Measurements from ENCODE around the gene FMN1.

Gene FMN1

DNA sequence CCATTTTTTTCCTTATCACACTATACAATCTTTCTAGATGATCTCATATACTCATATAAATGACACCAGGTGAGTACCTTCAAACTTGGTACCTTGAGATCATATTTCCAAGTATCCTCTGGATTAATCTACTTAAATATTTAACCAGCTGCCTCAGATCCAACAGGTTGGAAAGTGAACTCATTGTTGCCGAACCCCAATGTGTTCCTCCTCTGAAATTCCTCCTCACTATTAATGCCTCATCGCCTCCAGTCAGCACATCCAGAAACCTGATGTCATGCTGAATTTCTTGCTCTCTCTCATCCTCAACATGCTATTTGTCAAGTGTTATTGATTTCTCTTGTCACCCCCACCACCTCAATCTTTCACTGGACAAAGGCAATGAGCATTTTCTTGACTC is 221.8 kb downstream of the FMN1 start:
- H3K4me3 ChIP-seq (ENCODE audit: low read depth in 1 of 2, low read length in 2 of 2): no peak overlapping the region
- H3K9ac ChIP-seq (ENCODE audit: low read depth in 1 of 2, low read length in 2 of 2): no peak overlapping the region
- no peaks in the 10 kb centered on the region for H3K36me3 ChIP-seq (ENCODE audit: control insufficient read depth in 1 of 2, insufficient read depth in 2 of 2, low read length in 2 of 2)
- H3K27me3 ChIP-seq (ENCODE audit: control insufficient read depth in 1 of 2, insufficient read depth in 2 of 2, low read length in 2 of 2): no peaks in the 10 kb centered on the region
- no peak overlapping the region for H3K27ac ChIP-seq (ENCODE audit: low read depth, low read length)
- H3K9me3 ChIP-seq (ENCODE audit: control insufficient read depth in 1 of 2, low read length in 2 of 2): no peaks in the 10 kb centered on the region
- H3K4me1 ChIP-seq (ENCODE audit: control insufficient read depth in 1 of 2, insufficient read depth in 2 of 2, low read length in 2 of 2): no peaks in the 10 kb centered on the region

DNA sequence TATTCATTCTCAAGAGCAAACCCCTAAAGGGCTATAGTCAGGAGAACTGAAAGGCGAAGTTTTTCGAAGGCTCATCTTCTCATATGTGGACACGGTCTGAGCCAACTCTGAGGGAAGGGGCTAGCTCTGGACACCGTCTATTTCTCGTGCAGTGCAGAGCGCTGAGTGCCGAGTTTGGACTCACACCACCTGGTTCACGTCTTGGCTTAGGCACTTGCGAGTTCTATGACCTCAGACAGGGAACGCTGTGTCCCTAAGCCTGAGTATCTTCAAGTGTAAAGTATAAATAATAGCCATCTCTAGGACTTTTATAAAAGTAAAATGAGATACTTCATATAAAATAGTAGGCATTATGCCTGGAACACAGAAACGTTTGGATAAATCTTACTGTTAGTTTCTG is 223.7 kb downstream of the FMN1 start:
- Histone ChIP-seq H3K36me3 (ENCODE audit: control insufficient read depth in 1 of 2, insufficient read depth in 2 of 2, low read length in 2 of 2) (peaks cover 0 to 3% of the 10 kb centered on the region in 2 donors), H3K9me3 (ENCODE audit: control insufficient read depth in 1 of 2, low read length in 2 of 2) (no peaks in the 10 kb centered on the region), H3K9ac (ENCODE audit: low read depth in 1 of 2, low read length in 2 of 2) (no peak overlapping the region), H3K27ac (ENCODE audit: low read depth, low read length) (no peak overlapping the region), H3K4me1 (ENCODE audit: control insufficient read depth in 1 of 2, insufficient read depth in 2 of 2, low read length in 2 of 2) (no peaks in the 10 kb centered on the region), H3K4me3 (ENCODE audit: low read depth in 1 of 2, low read length in 2 of 2) (no peak overlapping the region), H3K27me3 (ENCODE audit: control insufficient read depth in 1 of 2, insufficient read depth in 2 of 2, low read length in 2 of 2) (no peaks in the 10 kb centered on the region)

GRCh38 chr15:32967521-32967920 is 227.0 kb downstream of the FMN1 start:
- Histone ChIP-seq H3K4me3 (ENCODE audit: low read depth in 1 of 2, low read length in 2 of 2) (no peak overlapping the region), H3K36me3 (ENCODE audit: control insufficient read depth in 1 of 2, insufficient read depth in 2 of 2, low read length in 2 of 2) (peaks cover 0 to 4% of the 10 kb centered on the region in 2 donors), H3K27ac (ENCODE audit: low read depth, low read length) (no peak overlapping the region), H3K9me3 (ENCODE audit: control insufficient read depth in 1 of 2, low read length in 2 of 2) (no peaks in the 10 kb centered on the region), H3K4me1 (ENCODE audit: control insufficient read depth in 1 of 2, insufficient read depth in 2 of 2, low read length in 2 of 2) (no peaks in the 10 kb centered on the region), H3K27me3 (ENCODE audit: control insufficient read depth in 1 of 2, insufficient read depth in 2 of 2, low read length in 2 of 2) (no peaks in the 10 kb centered on the region), H3K9ac (ENCODE audit: low read depth in 1 of 2, low read length in 2 of 2) (no peak overlapping the region)

GRCh38 chr15:32966512-32966911 is 228.0 kb downstream of the FMN1 start:
- Histone ChIP-seq H3K4me1 (ENCODE audit: control insufficient read depth in 1 of 2, insufficient read depth in 2 of 2, low read length in 2 of 2) (no peaks in the 10 kb centered on the region), H3K4me3 (ENCODE audit: low read depth in 1 of 2, low read length in 2 of 2) (no peak overlapping the region), H3K9me3 (ENCODE audit: control insufficient read depth in 1 of 2, low read length in 2 of 2) (no peaks in the 10 kb centered on the region), H3K9ac (ENCODE audit: low read depth in 1 of 2, low read length in 2 of 2) (no peak overlapping the region), H3K27ac (ENCODE audit: low read depth, low read length) (no peak overlapping the region), H3K27me3 (ENCODE audit: control insufficient read depth in 1 of 2, insufficient read depth in 2 of 2, low read length in 2 of 2) (no peaks in the 10 kb centered on the region), H3K36me3 (ENCODE audit: control insufficient read depth in 1 of 2, insufficient read depth in 2 of 2, low read length in 2 of 2) (peaks cover 0 to 4% of the 10 kb centered on the region in 2 donors)

- Histone ChIP-seq H3K27ac (ENCODE audit: low read depth, low read length) (no peak overlapping the region), H3K4me3 (ENCODE audit: low read depth in 1 of 2, low read length in 2 of 2) (no peak overlapping the region), H3K36me3 (ENCODE audit: control insufficient read depth in 1 of 2, insufficient read depth in 2 of 2, low read length in 2 of 2) (peaks cover 0 to 4% of the 10 kb centered on the region in 2 donors), H3K9me3 (ENCODE audit: control insufficient read depth in 1 of 2, low read length in 2 of 2) (no peaks in the 10 kb centered on the region), H3K27me3 (ENCODE audit: control insufficient read depth in 1 of 2, insufficient read depth in 2 of 2, low read length in 2 of 2) (no peaks in the 10 kb centered on the region), H3K4me1 (ENCODE audit: control insufficient read depth in 1 of 2, insufficient read depth in 2 of 2, low read length in 2 of 2) (no peaks in the 10 kb centered on the region), H3K9ac (ENCODE audit: low read depth in 1 of 2, low read length in 2 of 2) (no peak overlapping the region)
Observed at GRCh38 chr15:32965897-32966296, 228.6 kb downstream of the FMN1 start.

- Histone ChIP-seq H3K9me3 (ENCODE audit: control insufficient read depth in 1 of 2, low read length in 2 of 2) (no peaks in the 10 kb centered on the region), H3K27ac (ENCODE audit: low read depth, low read length) (no peak overlapping the region), H3K36me3 (ENCODE audit: control insufficient read depth in 1 of 2, insufficient read depth in 2 of 2, low read length in 2 of 2) (no peaks in the 10 kb centered on the region), H3K9ac (ENCODE audit: low read depth in 1 of 2, low read length in 2 of 2) (no peak overlapping the region), H3K4me3 (ENCODE audit: low read depth in 1 of 2, low read length in 2 of 2) (no peak overlapping the region), H3K4me1 (ENCODE audit: control insufficient read depth in 1 of 2, insufficient read depth in 2 of 2, low read length in 2 of 2) (no peaks in the 10 kb centered on the region), H3K27me3 (ENCODE audit: control insufficient read depth in 1 of 2, insufficient read depth in 2 of 2, low read length in 2 of 2) (peaks cover 0 to 3% of the 10 kb centered on the region in 2 donors)
Observed at GRCh38 chr15:32959077-32959476, 235.4 kb downstream of the FMN1 start.

- Histone ChIP-seq H3K9me3 (ENCODE audit: control insufficient read depth in 1 of 2, low read length in 2 of 2) (no peaks in the 10 kb centered on the region), H3K36me3 (ENCODE audit: control insufficient read depth in 1 of 2, insufficient read depth in 2 of 2, low read length in 2 of 2) (no peaks in the 10 kb centered on the region), H3K9ac (ENCODE audit: low read depth in 1 of 2, low read length in 2 of 2) (no peak overlapping the region), H3K27me3 (ENCODE audit: control insufficient read depth in 1 of 2, insufficient read depth in 2 of 2, low read length in 2 of 2) (peaks cover 0 to 3% of the 10 kb centered on the region in 2 donors), H3K4me1 (ENCODE audit: control insufficient read depth in 1 of 2, insufficient read depth in 2 of 2, low read length in 2 of 2) (no peaks in the 10 kb centered on the region), H3K4me3 (ENCODE audit: low read depth in 1 of 2, low read length in 2 of 2) (no peak overlapping the region), H3K27ac (ENCODE audit: low read depth, low read length) (no peak overlapping the region)
Observed at GRCh38 chr15:32957219-32957618, 237.3 kb downstream of the FMN1 start.

DNA sequence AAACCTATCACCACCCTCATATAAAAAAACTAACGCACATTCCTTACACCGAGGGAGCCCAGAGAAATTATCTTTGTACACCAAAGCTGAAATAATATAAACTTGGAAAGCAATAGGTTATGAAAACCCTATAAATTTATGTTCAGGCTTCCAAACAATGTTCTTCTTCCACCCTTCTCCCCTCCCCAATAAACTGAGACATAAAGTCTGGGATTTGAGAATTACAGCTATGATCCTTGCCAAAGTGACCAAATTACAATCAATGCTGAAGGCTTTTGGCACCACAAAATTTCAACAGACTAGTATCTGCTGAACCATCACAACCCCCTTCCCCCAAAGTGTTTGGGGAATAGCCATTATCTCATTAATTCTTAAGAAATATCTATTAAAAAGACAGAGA is 237.8 kb downstream of the FMN1 start:
- no peaks in the 10 kb centered on the region for H3K9me3 ChIP-seq (ENCODE audit: control insufficient read depth in 1 of 2, low read length in 2 of 2)
- H3K27ac ChIP-seq (ENCODE audit: low read depth, low read length): no peak overlapping the region
- H3K36me3 ChIP-seq (ENCODE audit: control insufficient read depth in 1 of 2, insufficient read depth in 2 of 2, low read length in 2 of 2): no peaks in the 10 kb centered on the region
- no peak overlapping the region for H3K9ac ChIP-seq (ENCODE audit: low read depth in 1 of 2, low read length in 2 of 2)
- H3K4me3 ChIP-seq (ENCODE audit: low read depth in 1 of 2, low read length in 2 of 2): no peak overlapping the region
- no peaks in the 10 kb centered on the region for H3K4me1 ChIP-seq (ENCODE audit: control insufficient read depth in 1 of 2, insufficient read depth in 2 of 2, low read length in 2 of 2)
- H3K27me3 ChIP-seq (ENCODE audit: control insufficient read depth in 1 of 2, insufficient read depth in 2 of 2, low read length in 2 of 2): peaks cover 0 to 3% of the 10 kb centered on the region in 2 donors

GRCh38 chr15:32956006-32956405 is 238.5 kb downstream of the FMN1 start:
- H3K36me3 ChIP-seq (ENCODE audit: control insufficient read depth in 1 of 2, insufficient read depth in 2 of 2, low read length in 2 of 2): no peaks in the 10 kb centered on the region

GRCh38 chr15:32953533-32953910 is 241.0 kb downstream of the FMN1 start:
- Histone ChIP-seq H3K27me3 (ENCODE audit: control insufficient read depth in 1 of 2, insufficient read depth in 2 of 2, low read length in 2 of 2) (peaks cover 0 to 3% of the 10 kb centered on the region in 2 donors), H3K9ac (ENCODE audit: low read depth in 1 of 2, low read length in 2 of 2) (no peak overlapping the region), H3K27ac (ENCODE audit: low read depth, low read length) (no peak overlapping the region), H3K36me3 (ENCODE audit: control insufficient read depth in 1 of 2, insufficient read depth in 2 of 2, low read length in 2 of 2) (no peaks in the 10 kb centered on the region), H3K4me3 (ENCODE audit: low read depth in 1 of 2, low read length in 2 of 2) (no peak overlapping the region), H3K9me3 (ENCODE audit: control insufficient read depth in 1 of 2, low read length in 2 of 2) (no peaks in the 10 kb centered on the region), H3K4me1 (ENCODE audit: control insufficient read depth in 1 of 2, insufficient read depth in 2 of 2, low read length in 2 of 2) (no peaks in the 10 kb centered on the region)

More at GRCh38 chr15:32956006-32956405, 238.5 kb downstream of the FMN1 start:
- H3K9me3 ChIP-seq (ENCODE audit: control insufficient read depth in 1 of 2, low read length in 2 of 2): no peaks in the 10 kb centered on the region
- no peak overlapping the region for H3K27ac ChIP-seq (ENCODE audit: low read depth, low read length)
- H3K4me3 ChIP-seq (ENCODE audit: low read depth in 1 of 2, low read length in 2 of 2): no peak overlapping the region
- peaks cover 0 to 3% of the 10 kb centered on the region in 2 donors for H3K27me3 ChIP-seq (ENCODE audit: control insufficient read depth in 1 of 2, insufficient read depth in 2 of 2, low read length in 2 of 2)
- no peaks in the 10 kb centered on the region for H3K4me1 ChIP-seq (ENCODE audit: control insufficient read depth in 1 of 2, insufficient read depth in 2 of 2, low read length in 2 of 2)
- H3K9ac ChIP-seq (ENCODE audit: low read depth in 1 of 2, low read length in 2 of 2): no peak overlapping the region

All from duodenal mucosa (tissue), 2 donors.